GM10266 (cell line): ENCODE measurements around the gene ANKH.

Experiments used
- DNase-seq: peaks from one replicate; pipeline ENCODE4 v3.0.0; 2012; ENCODE audit errors: extremely low spot score
- CTCF ChIP-seq: IDR thresholded peaks from 2 replicates; pipeline ENCODE4 v1.5.1; 2012; ENCODE audit warnings: mild to moderate bottlenecking, low read depth; ENCODE audit not compliant: control insufficient read depth, insufficient read depth; ENCODE audit errors: missing control alignments

ANKH gene

GRCh38 chr5:14742498-14742897, 129.1 kb downstream of the ANKH start:
- TF ChIP-seq CTCF: no peak
- DNase-seq: no peak

- TF ChIP-seq CTCF: no peak
- DNase-seq: no peak
Measured at GRCh38 chr5:14741801-14742440, 129.7 kb downstream of the ANKH start.

- TF ChIP-seq CTCF: no peak
Measured at GRCh38 chr5:14741131-14741530, 130.4 kb downstream of the ANKH start.

GRCh38 chr5:14739981-14740380, 131.6 kb downstream of the ANKH start:
- no peak for DNase-seq
- no peak for TF ChIP-seq CTCF

More at GRCh38 chr5:14741131-14741530, 130.4 kb downstream of the ANKH start:
- DNase-seq: no peak

GRCh38 chr5:14739538-14739937, 132.0 kb downstream of the ANKH start:
- no peak for TF ChIP-seq CTCF
- DNase-seq: no peak

- TF ChIP-seq CTCF: no peak
- no peak for DNase-seq
Measured at GRCh38 chr5:14738050-14738449, 133.5 kb downstream of the ANKH start.

- no peak for DNase-seq
- TF ChIP-seq CTCF: no peak
Measured at GRCh38 chr5:14737291-14737690, 134.3 kb downstream of the ANKH start.
